HepG2 (cell line): Measurements from ENCODE around the gene TMEM273.

ENCODE experiments used
- EZH2 ChIP-seq: conservative IDR thresholded peaks from 2 replicates; pipeline ENCODE4 v1.6.1; 2012; ENCODE audit warnings: mild to moderate bottlenecking, low read depth, low read length, moderate library complexity
- HDAC6 ChIP-seq: fragments of 200-600 bp; sonication (generic); IDR thresholded peaks from 2 replicates; pipeline ENCODE4 v1.7.0; 2017; ENCODE audit warnings: mild to moderate bottlenecking, antibody characterized with exemption, low read length, low read depth
- MXI1 ChIP-seq: IDR thresholded peaks from 3 replicates; pipeline ENCODE4 v1.6.1; 2012; ENCODE audit warnings: low read depth, low read length, inconsistent platforms, borderline replicate concordance
- POLR2AphosphoS5 ChIP-seq: IDR thresholded peaks from 2 replicates; pipeline ENCODE4 v1.6.1; 2012; ENCODE audit warnings: low read depth, low read length
- PRPF4 ChIP-seq: fragments of 200-400 bp; formaldehyde crosslinking; IDR thresholded peaks from 2 replicates; pipeline ENCODE4 v1.6.1; 2016; ENCODE audit warnings: low read length, low read depth; ENCODE audit not compliant: poor library complexity, severe bottlenecking
- SIN3A ChIP-seq: IDR thresholded peaks from 2 replicates; pipeline ENCODE4 v1.6.1; 2011; ENCODE audit warnings: low read depth, mild to moderate bottlenecking, control low read depth, low read length, borderline replicate concordance
- SMAD3 ChIP-seq: sonication (generic); formaldehyde crosslinking; IDR thresholded peaks from 2 replicates; pipeline ENCODE4 v1.4.0; 2020; ENCODE audit warnings: missing genetic modification reagents
- ZNF713 ChIP-seq: sonication (generic); formaldehyde crosslinking; IDR thresholded peaks from 2 replicates; pipeline ENCODE4 v1.4.0; 2020; ENCODE audit warnings: mild to moderate bottlenecking, missing genetic modification reagents
- ZNF75D ChIP-seq: sonication (generic); formaldehyde crosslinking; IDR thresholded peaks from 2 replicates; pipeline ENCODE4 v1.8.1; 2023; ENCODE audit warnings: missing genetic modification reagents, mild to moderate bottlenecking, borderline replicate concordance
- TF ChIP-seq, protein P1 (sequence below): IDR thresholded peaks from 2 replicates; pipeline ENCODE4 v1.6.1; 2012; ENCODE audit warnings: low read length, improper control_type of control experiment
- TF ChIP-seq, protein P2 (sequence below), 2 experiments: sonication (generic) in 1 of 2; formaldehyde crosslinking in 1 of 2; IDR thresholded peaks; 2 replicates each; pipeline versions ENCODE4 v1.5.1 to v1.6.1; 2011 to 2020; ENCODE audit warnings: borderline replicate concordance in 1 of 2, low read depth in 1 of 2, low read length in 1 of 2, mild to moderate bottlenecking in 1 of 2, missing genetic modification reagents in 1 of 2, moderate library complexity in 1 of 2

DNA sequence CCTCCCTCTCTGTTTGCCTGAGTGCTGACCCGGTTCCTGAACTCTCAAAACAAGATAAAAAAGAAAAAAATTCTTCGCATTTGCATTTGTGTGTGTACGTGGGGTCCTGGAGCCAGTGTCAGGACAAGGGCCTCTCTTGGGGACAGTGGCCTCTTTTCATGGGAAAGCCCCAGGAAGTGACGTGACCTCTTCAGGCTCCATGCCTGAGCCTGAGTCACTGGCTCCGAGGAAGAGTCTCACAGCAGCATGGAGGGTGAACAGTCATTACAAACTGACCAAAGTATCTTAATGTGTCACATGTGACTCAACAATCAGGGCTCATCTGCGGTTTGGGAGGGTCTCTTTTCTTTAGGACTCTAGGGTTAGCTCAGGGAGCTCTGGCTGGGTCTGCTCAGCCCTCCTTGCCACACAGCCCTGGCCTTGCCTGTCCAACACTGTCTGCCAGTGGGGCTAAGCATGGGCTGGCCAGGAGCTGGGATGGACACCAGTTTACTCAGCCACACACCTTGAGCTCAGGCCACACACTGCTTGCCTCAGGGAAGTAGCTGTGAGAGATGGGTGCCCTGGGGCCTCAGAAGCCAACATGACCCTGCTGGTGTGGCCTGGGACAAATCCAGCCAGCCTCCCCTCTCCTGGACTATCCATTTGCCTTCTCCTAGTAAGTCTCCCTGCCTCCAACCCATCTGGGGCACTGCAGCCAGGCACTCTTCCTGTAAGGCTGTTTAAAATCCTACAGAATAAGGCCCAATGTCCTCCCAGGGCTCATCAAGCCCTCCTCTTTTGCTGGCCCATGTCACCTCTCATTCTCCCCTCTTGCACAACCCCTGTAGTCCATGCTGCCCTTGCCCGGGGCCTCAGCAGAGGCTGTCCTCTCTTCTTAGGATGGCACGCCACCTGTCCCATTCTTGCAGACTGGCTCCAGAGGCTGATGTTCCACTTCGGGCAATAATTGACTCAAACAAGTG, 10.5 kb downstream of the TMEM273 start:
- TF ChIP-seq SMAD3 = no peak
- no peak for TF ChIP-seq EZH2
- TF ChIP-seq POLR2AphosphoS5 = no peak
- TF ChIP-seq, protein P1, sequence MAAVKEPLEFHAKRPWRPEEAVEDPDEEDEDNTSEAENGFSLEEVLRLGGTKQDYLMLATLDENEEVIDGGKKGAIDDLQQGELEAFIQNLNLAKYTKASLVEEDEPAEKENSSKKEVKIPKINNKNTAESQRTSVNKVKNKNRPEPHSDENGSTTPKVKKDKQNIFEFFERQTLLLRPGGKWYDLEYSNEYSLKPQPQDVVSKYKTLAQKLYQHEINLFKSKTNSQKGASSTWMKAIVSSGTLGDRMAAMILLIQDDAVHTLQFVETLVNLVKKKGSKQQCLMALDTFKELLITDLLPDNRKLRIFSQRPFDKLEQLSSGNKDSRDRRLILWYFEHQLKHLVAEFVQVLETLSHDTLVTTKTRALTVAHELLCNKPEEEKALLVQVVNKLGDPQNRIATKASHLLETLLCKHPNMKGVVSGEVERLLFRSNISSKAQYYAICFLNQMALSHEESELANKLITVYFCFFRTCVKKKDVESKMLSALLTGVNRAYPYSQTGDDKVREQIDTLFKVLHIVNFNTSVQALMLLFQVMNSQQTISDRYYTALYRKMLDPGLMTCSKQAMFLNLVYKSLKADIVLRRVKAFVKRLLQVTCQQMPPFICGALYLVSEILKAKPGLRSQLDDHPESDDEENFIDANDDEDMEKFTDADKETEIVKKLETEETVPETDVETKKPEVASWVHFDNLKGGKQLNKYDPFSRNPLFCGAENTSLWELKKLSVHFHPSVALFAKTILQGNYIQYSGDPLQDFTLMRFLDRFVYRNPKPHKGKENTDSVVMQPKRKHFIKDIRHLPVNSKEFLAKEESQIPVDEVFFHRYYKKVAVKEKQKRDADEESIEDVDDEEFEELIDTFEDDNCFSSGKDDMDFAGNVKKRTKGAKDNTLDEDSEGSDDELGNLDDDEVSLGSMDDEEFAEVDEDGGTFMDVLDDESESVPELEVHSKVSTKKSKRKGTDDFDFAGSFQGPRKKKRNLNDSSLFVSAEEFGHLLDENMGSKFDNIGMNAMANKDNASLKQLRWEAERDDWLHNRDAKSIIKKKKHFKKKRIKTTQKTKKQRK = no peak
- TF ChIP-seq ZNF75D (CRISPR knock-in tag) = no peak
- TF ChIP-seq, protein P2, sequence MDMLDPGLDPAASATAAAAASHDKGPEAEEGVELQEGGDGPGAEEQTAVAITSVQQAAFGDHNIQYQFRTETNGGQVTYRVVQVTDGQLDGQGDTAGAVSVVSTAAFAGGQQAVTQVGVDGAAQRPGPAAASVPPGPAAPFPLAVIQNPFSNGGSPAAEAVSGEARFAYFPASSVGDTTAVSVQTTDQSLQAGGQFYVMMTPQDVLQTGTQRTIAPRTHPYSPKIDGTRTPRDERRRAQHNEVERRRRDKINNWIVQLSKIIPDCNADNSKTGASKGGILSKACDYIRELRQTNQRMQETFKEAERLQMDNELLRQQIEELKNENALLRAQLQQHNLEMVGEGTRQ (IDR thresholded peaks at IDR 0.05; ENCODE audit: low read depth, low read length) = no peak
- TF ChIP-seq, protein P2 (CRISPR knock-in tag; IDR thresholded peaks at IDR 0.05; ENCODE audit: borderline replicate concordance) = no peak
- TF ChIP-seq ZNF713 (CRISPR knock-in tag) = no peak
- TF ChIP-seq SIN3A = no peak
- no peak for TF ChIP-seq MXI1
- TF ChIP-seq HDAC6 = no peak
- no peak for TF ChIP-seq PRPF4
